GM12878 (cell line): ENCODE measurements around the gene RABL6. TPM values are rescaled to one million over a fixed set of nuclear protein-coding genes. Genes with fewer than 3 reads are reported as not detected.

Source experiments
- ATAC-seq: fragments of 200-7000 bp; cut with Tn5 transposase; 3 replicates; pipeline ENCODE4 v1.9.1; 2020; ENCODE audit warnings: mild to moderate bottlenecking, moderate library complexity
- BruUV-seq: library from RNA; stranded (reverse); fragments of 400-500 nt; replicated peaks from 2 replicates; lab custom pipeline; 2021; lab: Mats Ljungman, UMichigan
- CTCF ChIA-PET: fragments of 300-600 bp; sonication (Branson Sonifier 250); formaldehyde crosslinking; extraction: SDS; loops from one replicate; lab custom pipeline; 2021; ENCODE audit warnings: inconsistent platforms; lab: Yijun Ruan, JAX
- POLR2A ChIA-PET: fragments of 350-600 bp; formaldehyde crosslinking; extraction: SDS; loops from one replicate; lab custom pipeline; 2021; ENCODE audit warnings: inconsistent platforms; lab: Charles Lee
- RAD21 ChIA-PET: fragments of 300-600 bp; sonication (Branson Sonifier 250); formaldehyde crosslinking; loops from one replicate; lab custom pipeline; 2023; ENCODE audit warnings: antibody characterized with exemption; ENCODE audit not compliant: unreplicated experiment; lab: Charles Lee
- SMC1A ChIA-PET: fragments of 300-600 bp; sonication (Branson Sonifier 250); formaldehyde crosslinking; loops from one replicate; lab custom pipeline; 2023; ENCODE audit not compliant: unreplicated experiment, uncharacterized antibody; lab: Charles Lee
- DNase-seq: peaks from one replicate; pipeline ENCODE4 v3.0.0-alpha.2; 2011; ENCODE audit warnings: low read depth, low spot score
- FAIRE-seq: peaks from 3 replicates; lab custom pipeline; 2011; peaks lifted over from hg19 to GRCh38; lab: Jason Lieb, UNC
- H2AFZ ChIP-seq: 2 replicates; pipeline ENCODE4 v1.6.0; 2011; ENCODE audit warnings: low read depth, low read length, control low read depth; ENCODE audit not compliant: control insufficient read depth
- H3K27ac ChIP-seq: 2 replicates; pipeline ENCODE4 v1.5.1; 2011; ENCODE audit warnings: control low read depth; ENCODE audit not compliant: control insufficient read depth, insufficient read depth
- H3K27me3 ChIP-seq, 2 experiments: replicated peaks in 1 of 2; 2 replicates each; pipeline versions ENCODE4 v1.6.0 to v1.6.1; 2011; ENCODE audit warnings: low read length in 1 of 2; ENCODE audit not compliant: control insufficient read depth in 2 of 2, insufficient read depth in 2 of 2
- H3K36me3 ChIP-seq, 2 experiments: 2 replicates each; pipeline ENCODE4 v1.5.1; 2011; ENCODE audit warnings: low read length in 1 of 2; ENCODE audit not compliant: control insufficient read depth in 2 of 2, insufficient read depth in 2 of 2
- H3K4me1 ChIP-seq: 2 replicates; pipeline ENCODE4 v1.6.1; 2011; ENCODE audit warnings: mild to moderate bottlenecking, low read length, moderate library complexity, mixed read lengths; ENCODE audit not compliant: control insufficient read depth, insufficient read depth
- H3K4me2 ChIP-seq: 2 replicates; pipeline ENCODE4 v1.6.0; 2011; ENCODE audit warnings: control low read depth; ENCODE audit not compliant: control insufficient read depth, insufficient read depth
- H3K4me3 ChIP-seq: fragments of 200-600 bp; sonication (generic); 2 replicates; pipeline ENCODE4 v1.5.1; 2016
- H3K79me2 ChIP-seq: 2 replicates; pipeline ENCODE4 v1.6.0; 2011; ENCODE audit warnings: low read length; ENCODE audit not compliant: control insufficient read depth, insufficient read depth
- H3K9ac ChIP-seq: 2 replicates; pipeline ENCODE4 v1.8.0; 2011; ENCODE audit warnings: low read length, control low read depth, mixed read lengths; ENCODE audit not compliant: control insufficient read depth, insufficient read depth
- H3K9me3 ChIP-seq: replicated peaks from 3 replicates; pipeline ENCODE4 v1.5.1; 2011; ENCODE audit warnings: mild to moderate bottlenecking, low read length; ENCODE audit not compliant: control insufficient read depth, insufficient read depth
- H4K20me1 ChIP-seq: 2 replicates; pipeline ENCODE4 v1.6.0; 2011; ENCODE audit not compliant: control insufficient read depth, insufficient read depth
- BMI1 ChIP-seq: fragments of 450-650 bp; IDR thresholded peaks from 2 replicates; pipeline ENCODE4 v1.6.1; 2016; ENCODE audit warnings: mild to moderate bottlenecking, moderate library complexity, borderline replicate concordance
- ESRRA ChIP-seq: IDR thresholded peaks from 2 replicates; pipeline ENCODE4 v1.6.1; 2012; ENCODE audit warnings: mild to moderate bottlenecking, low read length, improper control_type of control experiment
- FOS ChIP-seq: IDR thresholded peaks from 3 replicates; pipeline ENCODE4 v1.6.1; 2011; ENCODE audit warnings: borderline replicate concordance; ENCODE audit not compliant: insufficient read length; ENCODE audit errors: extremely low read depth
- JUNB ChIP-seq: IDR thresholded peaks from 2 replicates; pipeline ENCODE4 v1.6.1; 2016; ENCODE audit warnings: antibody characterized with exemption, mild to moderate bottlenecking
- MEF2A ChIP-seq: IDR thresholded peaks from 2 replicates; pipeline ENCODE4 v1.6.1; 2011; ENCODE audit warnings: low read depth, mild to moderate bottlenecking, low read length, moderate library complexity; ENCODE audit not compliant: insufficient read depth
- MLLT1 ChIP-seq: fragments of 450-650 bp; IDR thresholded peaks from 2 replicates; pipeline ENCODE4 v1.6.1; 2016; ENCODE audit warnings: mild to moderate bottlenecking
- RUNX3 ChIP-seq: IDR thresholded peaks from 2 replicates; pipeline ENCODE4 v1.6.1; 2012; ENCODE audit warnings: low read length, inconsistent platforms
- SMARCA5 ChIP-seq: fragments of 450-650 bp; IDR thresholded peaks from 2 replicates; pipeline ENCODE4 v1.6.1; 2017; ENCODE audit warnings: mild to moderate bottlenecking
- TBL1XR1 ChIP-seq: IDR thresholded peaks from 2 replicates; pipeline ENCODE4 v1.6.1; 2012; ENCODE audit warnings: low read depth, low read length, improper control_type of control experiment
- WGBS: methylation state at CpG from one replicate; pipeline ENCODE4 v1.1.6; 2016; ENCODE audit warnings: low lambda C conversion rate; ENCODE audit not compliant: insufficient replicate concordance, insufficient coverage; ENCODE audit errors: missing lambda C conversion rate; 5-methylcytosine and 5-hydroxymethylcytosine counted together
- in situ Hi-C: fragments of 300-500 bp; cut with MboI; formaldehyde crosslinking; loops from 9 replicates; pipeline ENCODE4 v1.14.3; 2018; ENCODE audit warnings: mixed read lengths
- intact Hi-C: fragments of 100-400 bp; cut with micrococcal nuclease; formaldehyde crosslinking; loops from one replicate; pipeline ENCODE4 v1.14.2; 2022; ENCODE audit not compliant: unreplicated experiment
- polyA plus RNA-seq, 11 experiments: library from polyadenylated mRNA; depleted of rRNA in 4 of 11; unstranded in 6 of 11; stranded (reverse) in 5 of 11; fragments of >200 nt; fragmentation: Nextera tagmentation in 4 of 11; fragmentation: Illumina TruSeq in 1 of 11; extraction: Ambion mirVana in 4 of 11; extraction: Trizol in 1 of 11; gene quantifications; 1 replicate in 1 of 11; 2 replicates in 10 of 11; pipeline versions ENCODE4 v1.2.1 to v1.2.3, GENCODE V29; 2011 to 2016; ENCODE audit warnings: inconsistent platforms in 2 of 11, missing spikeins in 2 of 11, low read depth in 1 of 11
- total RNA-seq, 4 experiments: library from RNA; depleted of rRNA in 3 of 4; stranded (reverse); fragments of >200 nt in 3 of 4; fragmentation: Illumina TruSeq in 1 of 4; extraction: Trizol in 1 of 4; gene quantifications; 2 replicates each; pipeline versions ENCODE4 v1.2.1 to v1.2.3, GENCODE V29; 2013 to 2021

Gene RABL6
- total and polyA plus RNA-seq, 10 of the 15 experiments (the other 5 are each of a cell fraction or from before 2014, with no cell fraction given), result 1.4 to 134 (median 42.7) TPM

DNA sequence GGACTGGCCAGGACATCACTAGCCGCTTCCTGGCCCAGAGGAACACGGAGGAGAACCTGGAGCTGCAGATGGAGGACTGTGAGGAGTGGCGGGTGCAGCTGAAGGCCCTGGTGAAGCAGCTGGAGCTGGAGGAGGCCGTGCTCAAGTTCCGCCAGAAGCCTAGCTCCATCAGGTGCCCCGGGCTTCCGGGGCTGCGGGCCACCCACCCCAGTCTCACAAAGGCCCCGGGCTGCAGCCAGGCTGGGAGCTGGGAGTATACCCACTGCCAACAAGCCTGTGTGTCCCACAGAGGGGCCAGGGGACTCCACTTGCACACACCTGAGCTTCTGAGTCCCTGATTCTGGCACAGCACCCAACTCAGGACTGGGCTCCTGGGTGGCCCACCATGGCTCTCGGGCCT, 1.7 kb upstream of the RABL6 start:
- H3K9ac ChIP-seq, result no peak overlapping the region
- no peak overlapping the region; the same call in 1 of the 2 replicates for H3K4me2 ChIP-seq
- RAD21 ChIA-PET, result interaction anchor here (1.4 kb wide), 1 partner anchor 229 kb away, joined by 4 read pairs; no protein-coding TSS in a partner anchor
- no peak overlapping the region for H3K27ac ChIP-seq
- POLR2A ChIA-PET, result interaction anchor here (0.5 to 1.2 kb wide), 3 partner anchors 9 to 344 kb away, joined by 3 to 4 read pairs (median 3); no protein-coding TSS in a partner anchor
- in situ Hi-C loops (no loop called here), intact Hi-C loops (loop anchor here (10.0 kb wide), 1 partner anchor 79 kb away; the partner anchor contains the start of gene TRAF2)
- H2AFZ ChIP-seq, result no peak overlapping the region
- H3K4me3 ChIP-seq, result no peak overlapping the region
- CTCF ChIA-PET, result interaction anchor here (0.9 to 4.4 kb wide), 8 partner anchors 12 to 386 kb away, joined by 3 to 15 read pairs (median 5); partner anchors contain the start of gene AJM1
- peaks cover 32% of the 10 kb centered on the region for H3K79me2 ChIP-seq
- 93% methylated on average over 10 of the region's 10 CpGs for WGBS
- no peak for TF ChIP-seq ESRRA
- TF ChIP-seq TBL1XR1, result no peak
- no peak for TF ChIP-seq FOS
- no peak for TF ChIP-seq RUNX3
- no peak for TF ChIP-seq JUNB
- H3K36me3 ChIP-seq, result peaks cover 0 to 4% of the 10 kb centered on the region in 2 experiments; a peak in 2 of 4 replicates
- ATAC-seq (no peak), FAIRE-seq (no peak), DNase-seq (no peak)
- H4K20me1 ChIP-seq, result no peaks in the 10 kb centered on the region
- SMC1A ChIA-PET, result no interaction called here
- no TSS peak for BruUV-seq
- no peaks in the 10 kb centered on the region for H3K9me3 ChIP-seq
- H3K4me1 ChIP-seq, result peaks cover 7% of the 10 kb centered on the region
- H3K27me3 ChIP-seq, result no peaks in the 10 kb centered on the region

DNA sequence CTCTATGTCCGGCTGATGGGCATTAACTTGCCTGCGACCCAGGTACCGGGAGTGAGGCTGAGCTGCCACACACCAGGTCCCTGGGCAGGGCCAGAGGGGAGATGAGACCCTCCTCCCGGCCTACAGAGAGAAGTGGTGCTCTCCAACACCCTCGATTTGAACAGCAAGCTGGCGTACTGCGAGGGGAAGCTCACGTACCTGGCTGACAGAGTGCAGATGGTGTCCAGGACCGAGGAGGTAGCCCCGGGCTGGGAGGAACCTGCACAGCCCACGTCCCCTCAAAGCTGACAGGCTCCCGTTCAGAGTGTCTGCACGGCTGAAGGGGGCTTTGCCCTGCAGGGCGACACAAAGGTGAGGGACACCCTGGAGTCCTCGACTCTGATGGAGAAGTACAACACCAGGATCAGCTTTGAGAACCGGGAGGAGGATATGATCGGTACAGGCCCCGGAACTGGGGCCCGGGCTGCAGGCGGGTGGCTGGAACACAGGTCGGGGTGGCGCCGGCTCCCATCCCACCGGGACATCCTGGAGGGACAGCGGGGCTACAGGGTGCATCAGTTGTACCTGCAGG, 1.0 kb upstream of the RABL6 start:
- ChIA-PET POLR2A (interaction anchor here (0.5 to 1.2 kb wide), 7 partner anchors 9 to 344 kb away, joined by 3 to 7 read pairs (median 4); no protein-coding TSS in a partner anchor), SMC1A (no interaction called here), RAD21 (interaction anchor here (1.4 kb wide), 1 partner anchor 228 kb away, joined by 4 read pairs; no protein-coding TSS in a partner anchor), CTCF (interaction anchor here (1.1 to 4.4 kb wide), 9 partner anchors 13 to 387 kb away, joined by 3 to 15 read pairs (median 5); partner anchors contain the start of genes AJM1 and TMEM141)
- no peaks in the 10 kb centered on the region for H3K9me3 ChIP-seq
- H3K4me1 ChIP-seq, result peaks cover 7% of the 10 kb centered on the region
- intact Hi-C loops, result loop anchor here (10.0 kb wide), 1 partner anchor 78 kb away; the partner anchor contains the start of gene TRAF2
- 83% methylated on average over 25 of the region's 25 CpGs for WGBS
- H3K4me3 ChIP-seq, result peak overlapping the region; percentile 76
- DNase-seq (no peak), ATAC-seq (no peak), FAIRE-seq (no peak)
- H3K27ac ChIP-seq, result no peak overlapping the region
- peaks cover 36% of the 10 kb centered on the region for H3K79me2 ChIP-seq
- in situ Hi-C loops, result no loop called here
- no peaks in the 10 kb centered on the region for H4K20me1 ChIP-seq
- peak overlapping the region; percentile 93 for H3K9ac ChIP-seq
- BruUV-seq, result no TSS peak
- H3K27me3 ChIP-seq, result no peaks in the 10 kb centered on the region
- TF ChIP-seq MEF2A, result no peak
- no peak for TF ChIP-seq SMARCA5
- peak; percentile 28; the same call in 1 of the 2 replicates for TF ChIP-seq MLLT1
- no peak for TF ChIP-seq BMI1
- H3K36me3 ChIP-seq, result peaks cover 0 to 4% of the 10 kb centered on the region in 2 experiments; a peak in 2 of 4 replicates
- peak overlapping the region; percentile 32 for H3K4me2 ChIP-seq
- no peak overlapping the region for H2AFZ ChIP-seq
